ENCODE measurements around the gene ARID3B. TPM values are rescaled to one million over a fixed set of nuclear protein-coding genes. Genes with fewer than 3 reads are reported as not detected.
A peak's percentile ranks its signal among the peaks of the same experiment; 100 is the strongest.

The ARID3B gene
- total and polyA plus RNA-seq, 5 donors from 2014 or later: 9.7 to 63.5 (median 11.1) TPM

DNA sequence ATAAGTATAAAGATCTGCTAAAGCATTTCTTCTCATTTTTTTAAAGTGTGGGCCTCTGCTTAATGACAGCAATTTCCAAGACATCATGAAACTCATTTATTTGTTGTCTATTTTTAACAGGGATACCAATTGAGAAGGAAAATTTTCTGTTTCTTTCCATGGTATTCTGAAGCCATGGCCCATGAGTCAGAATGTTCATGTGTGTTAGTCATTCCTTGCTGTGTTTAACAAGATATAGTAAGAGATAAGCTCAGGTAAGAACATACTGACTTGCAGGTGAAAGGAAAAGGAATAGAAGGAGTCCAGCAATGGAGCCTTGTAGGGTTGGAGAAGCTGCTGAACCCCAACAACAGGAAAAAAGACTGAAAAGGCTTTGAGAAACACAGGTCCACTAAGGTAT, 17.0 kb upstream of the ARID3B start:
- DNase-seq (no peak), ATAC-seq (ENCODE audit: low read depth in 2 of 2) (no peak)
- Histone ChIP-seq H3K4me1 (ENCODE audit: control insufficient read depth, insufficient read depth, low read length, poor library complexity, severe bottlenecking) (no peaks in the 10 kb centered on the region), H3K4me3 (ENCODE audit: low read depth, low read length) (no peak overlapping the region), H3K36me3 (ENCODE audit: control insufficient read depth, insufficient read depth, low read length) (no peaks in the 10 kb centered on the region), H3K27me3 (ENCODE audit: control insufficient read depth, insufficient read depth, low read length) (no peaks in the 10 kb centered on the region), H3K9me3 (ENCODE audit: control insufficient read depth in 2 of 2, low read length in 2 of 2) (no peaks in the 10 kb centered on the region), H3K27ac (ENCODE audit: insufficient read depth, low read length, poor library complexity, severe bottlenecking) (no peak overlapping the region)
- H3K9me3 Mint-ChIP-seq: no peaks in the 10 kb centered on the region
- no peaks in the 10 kb centered on the region for H3K27me3 Mint-ChIP-seq
- H3K4me1 Mint-ChIP-seq: no peaks in the 10 kb centered on the region
- H3K4me3 Mint-ChIP-seq: no peak overlapping the region
- H3K27ac Mint-ChIP-seq: no peak overlapping the region
- H3K36me3 Mint-ChIP-seq: no peaks in the 10 kb centered on the region

DNA sequence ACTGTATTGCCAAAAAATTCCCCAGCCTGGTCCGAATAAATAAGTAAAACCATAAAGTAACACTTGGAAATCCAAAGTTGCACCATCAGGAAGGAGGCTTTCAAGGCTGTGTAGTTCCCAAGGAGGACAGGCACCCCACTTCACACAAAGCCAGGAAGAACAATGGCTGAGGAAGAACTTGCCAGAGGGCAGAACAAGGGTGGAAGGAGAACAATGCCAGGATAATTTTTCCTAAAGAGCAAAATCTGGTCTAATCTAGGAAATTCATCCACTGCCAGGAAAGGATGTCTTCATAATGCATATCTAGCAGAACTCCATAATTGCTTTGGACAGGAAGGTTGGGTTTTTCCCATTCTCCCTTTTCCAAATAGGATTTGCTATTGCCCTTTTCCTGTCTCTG, 15.7 kb upstream of the ARID3B start:
- Mint-ChIP-seq H3K36me3 (no peaks in the 10 kb centered on the region), H3K9me3 (no peaks in the 10 kb centered on the region), H3K4me1 (no peaks in the 10 kb centered on the region), H3K27ac (no peak overlapping the region), H3K27me3 (no peaks in the 10 kb centered on the region), H3K4me3 (no peak overlapping the region)
- H3K4me3 ChIP-seq (ENCODE audit: low read depth, low read length): no peak overlapping the region
- H3K4me1 ChIP-seq (ENCODE audit: control insufficient read depth, insufficient read depth, low read length, poor library complexity, severe bottlenecking): no peaks in the 10 kb centered on the region
- no peaks in the 10 kb centered on the region for H3K9me3 ChIP-seq (ENCODE audit: control insufficient read depth in 2 of 2, low read length in 2 of 2)
- DNase-seq (no peak), ATAC-seq (ENCODE audit: low read depth in 2 of 2) (no peak)
- no peaks in the 10 kb centered on the region for H3K36me3 ChIP-seq (ENCODE audit: control insufficient read depth, insufficient read depth, low read length)
- no peak overlapping the region for H3K27ac ChIP-seq (ENCODE audit: insufficient read depth, low read length, poor library complexity, severe bottlenecking)
- no peaks in the 10 kb centered on the region for H3K27me3 ChIP-seq (ENCODE audit: control insufficient read depth, insufficient read depth, low read length)

DNA sequence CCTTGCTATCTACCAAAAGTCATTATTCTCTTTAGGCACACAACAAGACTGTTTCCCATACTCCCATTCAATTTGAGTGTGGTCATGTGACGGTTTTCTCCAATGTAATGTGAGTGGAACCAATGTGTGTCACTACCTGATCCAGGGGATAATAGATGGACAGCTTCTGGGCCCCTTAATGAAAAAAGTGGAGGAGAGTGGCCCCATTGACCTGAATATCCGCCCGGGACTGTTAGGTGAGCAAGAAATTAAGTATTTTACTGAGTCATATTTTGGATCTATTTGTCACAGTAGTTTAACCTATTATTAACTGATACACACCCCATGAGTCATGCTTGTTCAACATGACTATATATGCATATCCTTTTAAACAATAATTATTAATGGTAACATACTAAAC, 15.1 kb upstream of the ARID3B start:
- no peaks in the 10 kb centered on the region for H3K27me3 ChIP-seq (ENCODE audit: control insufficient read depth, insufficient read depth, low read length)
- H3K4me1 ChIP-seq (ENCODE audit: control insufficient read depth, insufficient read depth, low read length, poor library complexity, severe bottlenecking): no peaks in the 10 kb centered on the region
- Mint-ChIP-seq H3K9me3 (no peaks in the 10 kb centered on the region), H3K27ac (no peak overlapping the region), H3K36me3 (no peaks in the 10 kb centered on the region), H3K4me1 (no peaks in the 10 kb centered on the region), H3K27me3 (no peaks in the 10 kb centered on the region), H3K4me3 (no peak overlapping the region)
- DNase-seq (no peak), ATAC-seq (ENCODE audit: low read depth in 2 of 2) (peak in 1 of 2 donors; percentile 12)
- H3K9me3 ChIP-seq (ENCODE audit: control insufficient read depth in 2 of 2, low read length in 2 of 2): no peaks in the 10 kb centered on the region
- H3K36me3 ChIP-seq (ENCODE audit: control insufficient read depth, insufficient read depth, low read length): no peaks in the 10 kb centered on the region
- no peak overlapping the region for H3K4me3 ChIP-seq (ENCODE audit: low read depth, low read length)
- H3K27ac ChIP-seq (ENCODE audit: insufficient read depth, low read length, poor library complexity, severe bottlenecking): no peak overlapping the region

DNA sequence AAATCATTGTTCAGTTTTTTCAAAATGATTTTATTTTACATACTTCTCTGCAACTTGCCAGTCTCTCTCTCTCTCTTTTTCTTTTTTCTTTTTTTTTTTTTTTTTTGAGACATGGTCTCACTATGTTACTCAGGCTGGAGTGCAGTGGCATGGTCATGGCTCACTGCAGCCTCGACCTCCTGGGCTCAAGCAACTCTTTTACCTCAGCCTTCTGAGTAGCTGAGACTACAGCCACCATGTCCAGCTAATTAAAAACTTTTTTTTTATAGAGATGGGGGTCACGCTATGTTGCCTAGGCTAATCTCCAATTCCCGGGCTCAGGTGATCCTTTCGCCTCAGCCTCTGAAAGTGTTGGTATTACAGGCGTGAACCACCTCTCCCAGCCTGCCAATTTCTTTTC, 12.1 kb upstream of the ARID3B start:
- Mint-ChIP-seq H3K4me3 (no peak overlapping the region), H3K27ac (no peak overlapping the region), H3K9me3 (no peaks in the 10 kb centered on the region), H3K4me1 (no peaks in the 10 kb centered on the region), H3K27me3 (no peaks in the 10 kb centered on the region), H3K36me3 (no peaks in the 10 kb centered on the region)
- no peak overlapping the region for H3K27ac ChIP-seq (ENCODE audit: insufficient read depth, low read length, poor library complexity, severe bottlenecking)
- H3K4me1 ChIP-seq (ENCODE audit: control insufficient read depth, insufficient read depth, low read length, poor library complexity, severe bottlenecking): no peaks in the 10 kb centered on the region
- H3K36me3 ChIP-seq (ENCODE audit: control insufficient read depth, insufficient read depth, low read length): no peaks in the 10 kb centered on the region
- ATAC-seq (ENCODE audit: low read depth in 2 of 2) (no peak), DNase-seq (no peak)
- no peaks in the 10 kb centered on the region for H3K9me3 ChIP-seq (ENCODE audit: control insufficient read depth in 2 of 2, low read length in 2 of 2)
- H3K4me3 ChIP-seq (ENCODE audit: low read depth, low read length): no peak overlapping the region
- H3K27me3 ChIP-seq (ENCODE audit: control insufficient read depth, insufficient read depth, low read length): no peaks in the 10 kb centered on the region

DNA sequence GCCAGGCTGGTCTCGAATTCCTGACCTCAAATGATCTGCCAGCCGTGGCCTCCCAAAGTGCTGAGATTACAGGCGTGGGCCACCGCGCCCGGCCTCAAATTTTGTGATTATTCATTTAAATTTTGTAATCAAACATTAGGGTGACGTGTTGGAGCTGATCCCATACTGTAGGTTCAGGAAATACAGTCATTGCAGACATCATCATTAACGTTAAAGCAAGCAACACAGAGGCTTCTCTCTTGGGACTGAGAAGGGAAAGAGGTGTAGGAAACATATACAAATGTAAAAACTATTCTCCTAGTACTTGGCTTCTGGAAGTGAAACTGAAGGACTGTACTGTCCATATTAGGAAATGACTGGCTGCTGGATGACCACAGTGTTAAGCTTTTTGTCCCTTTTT, 11.1 kb upstream of the ARID3B start:
- Mint-ChIP-seq H3K36me3 (no peaks in the 10 kb centered on the region), H3K4me3 (no peak overlapping the region), H3K4me1 (no peaks in the 10 kb centered on the region), H3K9me3 (no peaks in the 10 kb centered on the region), H3K27me3 (no peaks in the 10 kb centered on the region), H3K27ac (no peak overlapping the region)
- DNase-seq (no peak), ATAC-seq (ENCODE audit: low read depth in 2 of 2) (no peak)
- Histone ChIP-seq H3K9me3 (ENCODE audit: control insufficient read depth in 2 of 2, low read length in 2 of 2) (no peaks in the 10 kb centered on the region), H3K27me3 (ENCODE audit: control insufficient read depth, insufficient read depth, low read length) (no peaks in the 10 kb centered on the region), H3K36me3 (ENCODE audit: control insufficient read depth, insufficient read depth, low read length) (no peaks in the 10 kb centered on the region), H3K4me1 (ENCODE audit: control insufficient read depth, insufficient read depth, low read length, poor library complexity, severe bottlenecking) (no peaks in the 10 kb centered on the region), H3K27ac (ENCODE audit: insufficient read depth, low read length, poor library complexity, severe bottlenecking) (no peak overlapping the region), H3K4me3 (ENCODE audit: low read depth, low read length) (no peak overlapping the region)

DNA sequence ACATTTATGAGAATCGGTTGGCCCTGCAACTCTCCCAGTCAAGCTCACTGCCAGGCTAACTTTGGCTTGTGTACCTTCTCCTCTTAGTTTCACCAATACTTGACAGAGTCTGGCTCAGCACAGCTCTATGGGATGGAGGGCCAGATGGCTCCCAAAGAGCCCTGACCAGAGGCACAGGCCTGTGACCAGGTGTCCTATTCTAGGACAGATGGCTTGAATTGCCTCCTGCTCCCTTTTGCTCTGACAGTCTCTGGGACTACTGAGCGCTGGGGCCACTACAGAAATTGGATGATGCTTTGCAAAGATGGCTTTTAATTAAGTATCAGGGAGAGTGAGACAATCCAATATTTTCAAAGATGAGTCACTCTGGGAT, 10.3 kb upstream of the ARID3B start:
- Mint-ChIP-seq H3K27me3 (no peaks in the 10 kb centered on the region), H3K4me3 (peak overlapping the region in 1 of 4 donors; percentile 51), H3K9me3 (no peaks in the 10 kb centered on the region), H3K27ac (peak overlapping the region in 1 of 3 donors; percentile 72), H3K4me1 (peaks cover 0 to 2% (median 0%) of the 10 kb centered on the region in 4 donors), H3K36me3 (no peaks in the 10 kb centered on the region)
- Histone ChIP-seq H3K9me3 (ENCODE audit: control insufficient read depth in 2 of 2, low read length in 2 of 2) (no peaks in the 10 kb centered on the region), H3K27ac (ENCODE audit: insufficient read depth, low read length, poor library complexity, severe bottlenecking) (no peak overlapping the region), H3K4me3 (ENCODE audit: low read depth, low read length) (no peak overlapping the region), H3K4me1 (ENCODE audit: control insufficient read depth, insufficient read depth, low read length, poor library complexity, severe bottlenecking) (no peaks in the 10 kb centered on the region), H3K27me3 (ENCODE audit: control insufficient read depth, insufficient read depth, low read length) (no peaks in the 10 kb centered on the region), H3K36me3 (ENCODE audit: control insufficient read depth, insufficient read depth, low read length) (no peaks in the 10 kb centered on the region)
- no peak for ATAC-seq (ENCODE audit: low read depth in 2 of 2)
- no peak for DNase-seq

DNA sequence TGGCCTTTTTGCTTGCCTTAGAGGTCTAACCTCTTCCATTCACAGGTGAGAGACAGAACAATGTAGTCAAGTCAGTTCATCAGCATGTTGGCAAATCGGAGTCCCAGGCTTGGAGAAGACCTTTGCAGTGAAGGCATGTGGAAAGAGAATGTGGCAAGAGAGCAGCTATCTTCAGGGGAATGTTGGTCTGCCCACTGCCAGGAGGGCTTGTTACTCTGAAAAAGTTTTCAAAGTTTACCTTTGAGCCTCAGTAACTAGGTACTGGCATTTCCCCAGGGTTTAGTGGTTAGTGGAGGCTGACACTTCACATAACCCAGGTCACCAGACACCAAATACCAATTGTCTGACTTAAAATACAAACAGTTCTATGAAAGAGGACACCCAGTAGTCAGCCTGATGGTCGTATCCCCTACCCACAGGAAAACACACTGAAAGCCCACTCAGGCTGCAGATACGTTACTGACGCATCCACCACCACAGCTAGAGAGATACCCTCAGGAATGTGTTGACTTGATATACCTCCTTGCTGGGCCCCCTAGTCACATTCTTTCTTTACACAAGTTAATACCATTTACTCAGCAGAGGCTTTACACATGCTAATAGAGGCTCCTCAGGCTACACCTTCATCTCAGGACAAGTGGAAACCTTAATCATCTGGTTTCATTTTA, 9.7 kb upstream of the ARID3B start:
- Mint-ChIP-seq H3K4me1 (peaks cover 0 to 2% (median 0%) of the 10 kb centered on the region in 4 donors), H3K27me3 (no peaks in the 10 kb centered on the region), H3K9me3 (no peaks in the 10 kb centered on the region), H3K36me3 (no peaks in the 10 kb centered on the region), H3K27ac (peak overlapping the region in 1 of 3 donors; percentile 72), H3K4me3 (no peak overlapping the region)
- DNase-seq (no peak), ATAC-seq (ENCODE audit: low read depth in 2 of 2) (no peak)
- H3K27me3 ChIP-seq (ENCODE audit: control insufficient read depth, insufficient read depth, low read length): no peaks in the 10 kb centered on the region
- H3K4me3 ChIP-seq (ENCODE audit: low read depth, low read length): no peak overlapping the region
- no peaks in the 10 kb centered on the region for H3K9me3 ChIP-seq (ENCODE audit: control insufficient read depth in 2 of 2, low read length in 2 of 2)
- no peaks in the 10 kb centered on the region for H3K4me1 ChIP-seq (ENCODE audit: control insufficient read depth, insufficient read depth, low read length, poor library complexity, severe bottlenecking)
- H3K27ac ChIP-seq (ENCODE audit: insufficient read depth, low read length, poor library complexity, severe bottlenecking): no peak overlapping the region
- no peaks in the 10 kb centered on the region for H3K36me3 ChIP-seq (ENCODE audit: control insufficient read depth, insufficient read depth, low read length)

DNA sequence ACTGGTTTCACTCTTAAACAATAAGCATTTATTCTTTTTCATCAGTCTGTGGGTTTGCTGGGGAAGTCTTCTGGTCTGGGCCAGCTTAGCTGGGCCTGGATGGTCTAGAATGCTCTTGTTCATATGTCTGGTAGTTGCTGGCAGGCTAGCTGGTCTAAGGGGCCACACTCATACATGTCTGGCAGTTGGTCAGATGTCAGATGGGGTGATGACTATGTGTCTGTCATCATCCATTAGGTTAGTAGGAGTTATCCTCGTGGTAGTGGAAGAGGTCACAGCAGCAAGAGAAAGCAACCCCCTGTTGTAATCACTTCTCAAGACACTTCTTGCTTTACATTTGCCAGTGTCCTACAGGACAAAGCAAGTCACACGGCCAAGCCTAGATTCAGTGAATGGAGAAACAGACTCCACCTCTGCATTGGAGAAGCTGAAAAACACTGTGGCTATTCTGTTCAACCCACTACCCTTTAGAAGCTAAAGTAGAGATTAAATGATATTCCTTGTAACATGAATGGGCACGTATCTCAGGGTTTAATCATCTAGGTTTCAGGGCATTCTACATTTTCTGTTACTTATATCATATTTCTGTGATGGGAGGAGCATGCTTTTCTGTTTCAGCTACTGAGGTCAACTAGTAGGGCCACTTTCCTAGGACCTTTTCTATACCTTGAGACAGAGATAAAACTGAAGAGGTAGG, 5.5 kb upstream of the ARID3B start:
- H3K4me3 Mint-ChIP-seq: peak overlapping the region in 1 of 4 donors; percentile 9
- ATAC-seq (ENCODE audit: low read depth in 2 of 2): no peak

More for the DNA sequence above, 5.5 kb upstream of the ARID3B start:
- Mint-ChIP-seq H3K27me3 (peaks cover 5% of the 10 kb centered on the region), H3K27ac (peak overlapping the region in 2 of 3 donors; percentile 7 to 15), H3K9me3 (no peaks in the 10 kb centered on the region), H3K36me3 (no peaks in the 10 kb centered on the region), H3K4me1 (peaks cover 7 to 12% (median 9%) of the 10 kb centered on the region in 4 donors)
- no peak overlapping the region for H3K27ac ChIP-seq (ENCODE audit: insufficient read depth, low read length, poor library complexity, severe bottlenecking)
- H3K36me3 ChIP-seq (ENCODE audit: control insufficient read depth, insufficient read depth, low read length): no peaks in the 10 kb centered on the region
- no peaks in the 10 kb centered on the region for H3K9me3 ChIP-seq (ENCODE audit: control insufficient read depth in 2 of 2, low read length in 2 of 2)
- DNase-seq: no peak
- peaks cover 10% of the 10 kb centered on the region for H3K4me1 ChIP-seq (ENCODE audit: control insufficient read depth, insufficient read depth, low read length, poor library complexity, severe bottlenecking)
- no peak overlapping the region for H3K4me3 ChIP-seq (ENCODE audit: low read depth, low read length)
- H3K27me3 ChIP-seq (ENCODE audit: control insufficient read depth, insufficient read depth, low read length): no peaks in the 10 kb centered on the region

Measured in CD4-positive, CD25-positive, alpha-beta regulatory T cell (primary cell).